Keratinocyte (primary cell): Measurements from ENCODE around the gene UGT3A1.

Source experiments
- EZH2 ChIP-seq: IDR thresholded peaks from one replicate; pipeline ENCODE4 v1.6.1; 2012; ENCODE audit warnings: inconsistent platforms, mild to moderate bottlenecking, low read length, moderate library complexity
- TF ChIP-seq, protein P1 (sequence below), 3 experiments: IDR thresholded peaks in 1 of 3; conservative IDR thresholded peaks in 1 of 3; optimal IDR thresholded peaks in 1 of 3; 2 replicates in 2 of 3; 3 replicates in 1 of 3; pipeline versions ENCODE3 to v1.5.1; 2011; ENCODE audit warnings: low read length in 3 of 3, mild to moderate bottlenecking in 3 of 3, moderate library complexity in 2 of 3, control low read depth in 1 of 3, inconsistent platforms in 1 of 3; ENCODE audit not compliant: insufficient read depth in 2 of 3; ENCODE audit errors: extremely low read depth in 1 of 3

DNA sequence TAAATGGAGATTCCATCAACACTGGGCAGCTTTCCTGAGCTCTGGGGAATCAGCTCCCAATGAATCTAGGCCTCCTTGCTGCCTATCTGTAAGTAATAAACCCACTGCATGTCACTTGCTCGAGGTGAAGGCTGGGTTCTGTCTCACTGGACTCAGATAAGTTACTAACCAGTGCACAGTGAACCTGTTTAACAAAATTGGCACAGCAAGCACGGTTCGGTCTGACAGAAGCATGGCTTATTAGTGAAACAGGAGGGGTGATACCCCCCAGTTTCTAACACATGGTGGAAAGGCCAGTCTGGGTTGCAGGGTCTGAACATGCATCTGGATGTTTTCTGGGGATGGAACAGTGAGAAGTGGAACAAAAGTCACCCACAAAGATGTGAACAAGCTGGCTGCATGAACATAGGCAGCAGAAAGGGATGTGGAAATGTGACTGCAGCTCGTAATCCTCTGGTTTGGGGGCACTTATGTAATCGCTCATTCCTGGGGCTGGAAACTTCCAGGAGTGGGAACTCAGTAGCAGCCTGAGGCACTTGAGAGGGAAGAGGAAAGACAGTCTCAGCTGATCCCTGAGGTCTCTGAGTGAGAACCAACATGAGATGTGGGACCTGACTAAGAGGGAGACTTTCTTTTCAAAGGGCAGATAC lies 37.8 kb upstream of the UGT3A1 start:
- TF ChIP-seq, protein P1, sequence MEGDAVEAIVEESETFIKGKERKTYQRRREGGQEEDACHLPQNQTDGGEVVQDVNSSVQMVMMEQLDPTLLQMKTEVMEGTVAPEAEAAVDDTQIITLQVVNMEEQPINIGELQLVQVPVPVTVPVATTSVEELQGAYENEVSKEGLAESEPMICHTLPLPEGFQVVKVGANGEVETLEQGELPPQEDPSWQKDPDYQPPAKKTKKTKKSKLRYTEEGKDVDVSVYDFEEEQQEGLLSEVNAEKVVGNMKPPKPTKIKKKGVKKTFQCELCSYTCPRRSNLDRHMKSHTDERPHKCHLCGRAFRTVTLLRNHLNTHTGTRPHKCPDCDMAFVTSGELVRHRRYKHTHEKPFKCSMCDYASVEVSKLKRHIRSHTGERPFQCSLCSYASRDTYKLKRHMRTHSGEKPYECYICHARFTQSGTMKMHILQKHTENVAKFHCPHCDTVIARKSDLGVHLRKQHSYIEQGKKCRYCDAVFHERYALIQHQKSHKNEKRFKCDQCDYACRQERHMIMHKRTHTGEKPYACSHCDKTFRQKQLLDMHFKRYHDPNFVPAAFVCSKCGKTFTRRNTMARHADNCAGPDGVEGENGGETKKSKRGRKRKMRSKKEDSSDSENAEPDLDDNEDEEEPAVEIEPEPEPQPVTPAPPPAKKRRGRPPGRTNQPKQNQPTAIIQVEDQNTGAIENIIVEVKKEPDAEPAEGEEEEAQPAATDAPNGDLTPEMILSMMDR (optimal IDR thresholded peaks at IDR 0.05 in 1 of 3, IDR thresholded peaks at IDR 0.05 in 1 of 3, conservative IDR thresholded peaks at IDR 0.05 in 1 of 3; ENCODE audit: extremely low read depth in 1 of 3, insufficient read depth in 2 of 3, low read length in 3 of 3) = no peak
- TF ChIP-seq EZH2 = no peak
